GM12864 (cell line): Measurements from ENCODE around the gene CNIH3.

Source experiments
- DNase-seq: peaks from one replicate; pipeline ENCODE4 v3.0.0-alpha.2; 2011; ENCODE audit warnings: low read depth
- H3K4me3 ChIP-seq: 2 replicates; pipeline ENCODE4 v1.5.1; 2011; ENCODE audit warnings: mild to moderate bottlenecking, low read depth, low read length, control low read depth
- CTCF ChIP-seq: IDR thresholded peaks from 2 replicates; pipeline ENCODE4 v1.5.1; 2011; ENCODE audit warnings: low read depth, mild to moderate bottlenecking, moderate library complexity, low read length, control low read depth, inconsistent platforms; ENCODE audit errors: missing control alignments

Gene CNIH3

GRCh38 chr1:224594851-224595250 lies 21.3 kb upstream of the CNIH3 start:
- no peak for TF ChIP-seq CTCF
- no peak for DNase-seq
- H3K4me3 ChIP-seq = no peak overlapping the region

GRCh38 chr1:224605482-224606181 lies 10.5 kb upstream of the CNIH3 start:
- TF ChIP-seq CTCF = no peak
- no peak for DNase-seq
- H3K4me3 ChIP-seq = no peak overlapping the region

- no peak for TF ChIP-seq CTCF
- no peak overlapping the region for H3K4me3 ChIP-seq
- DNase-seq = no peak
Measured at GRCh38 chr1:224607188-224608148, 8.6 kb upstream of the CNIH3 start.

- no peak for TF ChIP-seq CTCF
- H3K4me3 ChIP-seq = no peak overlapping the region
- no peak for DNase-seq
Measured at GRCh38 chr1:224609333-224609732, 6.8 kb upstream of the CNIH3 start.

- no peak for DNase-seq
- TF ChIP-seq CTCF = no peak
Measured at GRCh38 chr1:224612246-224612645, 3.9 kb upstream of the CNIH3 start.

GRCh38 chr1:224613486-224613885 lies 2.6 kb upstream of the CNIH3 start:
- no peak overlapping the region for H3K4me3 ChIP-seq
- no peak for TF ChIP-seq CTCF
- no peak for DNase-seq

More at GRCh38 chr1:224612246-224612645, 3.9 kb upstream of the CNIH3 start:
- no peak overlapping the region for H3K4me3 ChIP-seq
